Measurements from ENCODE around the gene WDFY2.

The WDFY2 gene

DNA sequence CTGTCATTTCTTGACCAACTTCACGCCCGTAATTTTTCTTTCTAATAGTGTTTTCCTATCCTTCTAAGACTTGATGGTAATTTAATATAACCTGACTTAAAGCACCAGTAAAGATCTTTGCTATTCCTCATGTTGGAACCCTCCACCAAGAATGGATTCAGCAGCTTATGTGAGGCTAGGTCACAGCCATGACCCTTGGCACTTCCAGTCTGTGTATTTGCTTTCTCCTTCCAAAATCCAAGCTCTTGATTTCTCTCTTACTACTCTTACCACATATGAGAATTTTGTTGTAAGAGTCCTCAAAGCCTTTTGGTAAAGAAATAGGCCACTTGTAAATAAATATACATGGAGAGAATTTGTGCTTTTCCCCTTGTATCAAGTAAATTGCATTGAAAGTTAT, 158.3 kb downstream of the WDFY2 start:
- no peak for DNase-seq

DNA sequence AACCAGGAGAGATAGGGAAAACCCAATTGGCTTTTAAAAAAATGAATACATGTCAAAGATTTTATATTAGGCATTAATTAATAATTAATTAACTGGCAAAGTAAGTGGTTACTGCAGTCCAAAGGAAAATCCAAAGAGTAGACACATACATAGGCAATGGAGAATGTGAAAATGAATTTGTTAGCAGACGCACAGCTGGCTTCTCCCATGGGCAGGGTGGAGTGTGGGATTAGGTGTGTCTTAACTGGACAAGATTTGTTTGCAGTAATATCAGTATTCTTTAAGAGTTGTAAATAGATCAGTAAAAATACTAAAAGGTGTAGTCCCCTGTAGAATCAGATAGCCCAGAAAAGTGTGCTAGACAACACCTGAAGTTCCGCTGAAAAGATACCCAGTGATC, 161.0 kb downstream of the WDFY2 start:
- no peak for DNase-seq

DNA sequence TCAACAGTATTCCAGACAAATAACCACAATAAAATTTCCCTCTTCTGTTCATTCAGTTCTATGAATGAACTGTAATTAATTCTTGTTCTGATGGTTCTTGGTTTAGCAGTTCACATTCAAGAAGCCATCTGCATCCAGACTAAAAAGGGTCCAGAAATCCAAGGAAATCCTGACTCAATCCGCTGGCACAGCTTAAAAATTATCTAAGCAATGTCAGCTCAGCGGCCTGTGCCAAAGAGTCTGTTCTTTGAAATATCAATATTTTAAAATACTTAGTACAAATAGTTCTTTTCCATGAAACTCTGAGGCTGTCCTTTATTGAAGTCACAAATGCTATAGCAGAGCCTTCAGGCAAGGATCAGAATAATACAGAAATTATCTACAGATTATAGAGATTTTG, 162.5 kb downstream of the WDFY2 start:
- no peak for DNase-seq

DNA sequence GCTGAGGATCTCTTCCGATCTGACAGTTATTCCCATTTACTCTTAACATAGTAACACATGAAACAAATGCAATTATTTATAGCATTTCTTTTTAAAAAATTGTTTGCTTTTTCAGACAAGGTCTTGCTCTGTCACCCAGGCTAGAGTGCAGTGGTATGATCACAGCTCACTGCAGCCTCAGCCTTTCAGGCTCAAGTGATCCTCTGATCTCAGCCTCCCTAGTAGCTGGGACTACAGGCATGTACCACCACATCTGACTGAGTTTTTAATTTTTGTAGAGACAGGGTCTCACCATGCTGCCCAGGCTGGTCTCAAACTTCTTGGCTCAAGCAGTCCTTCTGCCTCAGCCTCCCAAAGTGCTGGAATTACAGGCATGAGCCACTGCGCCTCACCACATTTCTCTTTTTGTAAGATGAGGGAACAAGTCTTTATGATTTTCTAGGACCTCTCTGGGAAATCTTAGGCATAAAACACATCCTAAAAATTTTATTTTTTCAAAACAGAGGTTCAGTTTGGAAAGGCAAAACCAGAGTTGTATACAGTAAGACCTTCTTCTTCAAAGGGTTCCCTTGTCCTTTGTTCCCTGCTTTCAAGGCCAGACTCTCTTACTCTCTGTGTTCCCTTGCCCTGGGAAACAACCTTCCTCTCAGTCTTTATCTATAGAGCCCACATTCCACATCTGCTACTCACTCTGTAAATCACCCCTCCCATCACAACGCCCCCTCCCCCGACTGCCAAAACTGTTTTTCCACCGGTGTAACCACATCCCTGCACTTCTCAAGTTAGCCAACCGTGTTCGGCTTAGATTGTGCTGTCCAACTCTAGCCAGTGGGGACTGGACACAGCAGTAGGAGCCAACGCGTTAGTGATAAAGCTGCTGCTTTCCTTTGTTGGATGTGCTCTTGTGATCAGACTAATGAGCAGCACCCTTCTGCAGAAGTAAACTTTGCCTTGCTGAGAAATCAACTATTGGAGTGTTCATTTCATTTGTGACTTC, 163.5 kb downstream of the WDFY2 start:
- peak; percentile 19 for DNase-seq

DNA sequence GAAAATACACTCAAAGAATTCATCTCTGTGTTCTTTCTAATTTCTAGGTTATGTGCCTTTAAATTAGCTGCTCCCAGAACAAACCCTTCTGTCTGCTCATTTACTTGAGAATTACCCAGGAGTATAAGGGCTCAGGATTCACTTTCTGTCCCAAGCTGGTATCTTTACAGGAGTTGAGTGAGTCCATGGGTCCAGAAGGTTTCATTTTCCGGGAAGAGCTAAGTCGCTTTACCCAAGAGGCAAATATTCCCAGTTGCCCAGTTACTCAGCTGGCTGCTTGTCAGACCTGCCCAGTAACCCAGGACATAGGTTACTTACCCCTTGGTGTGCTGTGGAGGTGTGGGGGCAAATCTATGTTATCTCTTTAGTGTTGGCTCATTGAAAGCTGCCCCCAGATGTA, 172.4 kb downstream of the WDFY2 start:
- no peak for DNase-seq

- DNase-seq, result no peak
Measured at GRCh38 chr13:51758691-51759090, 174.4 kb downstream of the WDFY2 start.

DNA sequence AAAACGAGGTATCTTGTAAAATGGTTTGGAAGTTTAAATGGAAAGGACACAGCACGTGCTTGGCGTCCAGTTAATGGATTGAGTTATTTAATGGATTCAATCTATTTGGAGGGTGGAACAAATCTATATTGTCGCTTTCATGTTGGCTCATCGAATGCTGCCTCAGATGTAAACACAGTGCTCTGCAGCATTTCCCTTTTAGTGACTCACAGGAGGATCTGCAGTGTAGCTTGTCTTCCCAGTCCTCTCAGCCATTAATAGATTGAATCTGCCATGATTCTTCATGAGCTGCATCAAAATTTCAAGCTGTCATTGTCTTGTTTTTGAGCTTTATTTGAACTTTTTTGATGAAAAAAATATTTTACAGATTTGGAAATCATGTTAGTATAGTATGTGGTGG, 175.0 kb downstream of the WDFY2 start:
- no peak for DNase-seq

DNA sequence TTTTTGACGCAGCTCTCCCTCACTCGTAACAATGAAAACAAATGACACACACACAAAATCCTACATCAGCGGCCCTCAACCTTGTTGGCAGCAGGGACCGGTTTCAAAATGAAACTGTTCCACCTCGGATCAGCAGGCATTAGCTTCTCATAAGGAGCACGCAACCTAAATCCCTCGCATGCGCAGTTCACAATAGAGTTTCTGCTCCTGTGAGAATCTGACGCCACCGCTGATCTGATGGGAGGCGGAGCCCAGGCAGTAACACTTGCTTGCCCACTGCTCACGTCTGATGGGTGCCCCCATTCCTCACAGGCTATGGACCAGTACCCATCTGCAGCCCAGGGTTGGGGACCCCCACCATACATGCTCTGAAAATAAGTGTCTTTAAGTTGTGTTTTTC, 176.3 kb downstream of the WDFY2 start:
- no peak for DNase-seq

DNA sequence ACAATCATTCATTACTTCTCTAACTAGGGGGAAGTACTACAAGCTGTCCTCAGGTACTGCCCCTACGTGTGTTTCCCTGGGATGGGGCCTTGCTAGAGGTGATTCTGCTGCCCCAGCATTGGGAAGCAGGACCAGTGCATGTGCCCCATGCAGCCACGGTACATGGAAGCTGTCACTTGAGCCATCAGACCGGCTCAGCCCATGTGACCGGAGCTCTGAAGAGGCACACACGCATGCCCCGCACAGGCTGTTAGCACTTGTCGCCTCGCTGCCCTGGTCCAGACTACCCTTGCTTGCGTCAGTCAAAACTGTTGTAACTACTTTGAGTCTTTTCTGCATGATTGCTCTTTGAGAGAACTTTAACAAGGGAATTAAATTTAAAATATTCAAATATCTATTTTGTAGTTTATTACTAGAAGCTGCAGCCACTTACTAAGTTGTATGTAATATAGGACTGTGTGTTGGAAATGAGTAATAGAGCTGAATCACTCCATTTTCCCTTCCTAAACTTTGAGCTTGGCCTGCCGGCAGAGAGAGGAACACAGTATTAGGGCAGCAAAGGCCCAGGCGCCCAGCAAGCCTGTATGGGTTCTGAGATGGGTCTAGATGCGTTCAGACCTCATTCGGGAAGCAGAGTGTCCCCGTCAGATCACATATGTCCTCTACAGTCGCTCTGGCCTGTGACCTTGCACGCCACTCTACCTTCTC, 177.5 kb downstream of the WDFY2 start:
- no peak for DNase-seq

DNA sequence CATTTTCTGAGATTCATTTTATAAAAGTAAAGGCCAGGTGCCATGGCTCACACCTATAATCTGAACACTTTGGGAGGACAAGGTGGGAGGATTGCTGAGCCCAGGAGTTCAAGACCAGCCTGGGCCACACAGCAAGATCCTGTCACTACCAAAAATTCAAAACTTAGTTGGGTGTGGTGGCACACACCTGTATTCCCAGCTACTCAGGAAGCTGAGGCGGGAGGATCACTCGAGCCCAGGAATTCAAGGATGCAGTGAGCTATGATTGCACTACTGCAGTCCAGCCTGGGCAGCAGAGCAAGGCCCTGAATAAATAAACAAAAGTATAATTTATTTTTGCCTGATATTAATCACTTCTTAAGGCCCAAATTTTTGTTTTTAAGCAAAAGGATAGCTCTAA, 179.2 kb downstream of the WDFY2 start:
- no peak for DNase-seq

DNA sequence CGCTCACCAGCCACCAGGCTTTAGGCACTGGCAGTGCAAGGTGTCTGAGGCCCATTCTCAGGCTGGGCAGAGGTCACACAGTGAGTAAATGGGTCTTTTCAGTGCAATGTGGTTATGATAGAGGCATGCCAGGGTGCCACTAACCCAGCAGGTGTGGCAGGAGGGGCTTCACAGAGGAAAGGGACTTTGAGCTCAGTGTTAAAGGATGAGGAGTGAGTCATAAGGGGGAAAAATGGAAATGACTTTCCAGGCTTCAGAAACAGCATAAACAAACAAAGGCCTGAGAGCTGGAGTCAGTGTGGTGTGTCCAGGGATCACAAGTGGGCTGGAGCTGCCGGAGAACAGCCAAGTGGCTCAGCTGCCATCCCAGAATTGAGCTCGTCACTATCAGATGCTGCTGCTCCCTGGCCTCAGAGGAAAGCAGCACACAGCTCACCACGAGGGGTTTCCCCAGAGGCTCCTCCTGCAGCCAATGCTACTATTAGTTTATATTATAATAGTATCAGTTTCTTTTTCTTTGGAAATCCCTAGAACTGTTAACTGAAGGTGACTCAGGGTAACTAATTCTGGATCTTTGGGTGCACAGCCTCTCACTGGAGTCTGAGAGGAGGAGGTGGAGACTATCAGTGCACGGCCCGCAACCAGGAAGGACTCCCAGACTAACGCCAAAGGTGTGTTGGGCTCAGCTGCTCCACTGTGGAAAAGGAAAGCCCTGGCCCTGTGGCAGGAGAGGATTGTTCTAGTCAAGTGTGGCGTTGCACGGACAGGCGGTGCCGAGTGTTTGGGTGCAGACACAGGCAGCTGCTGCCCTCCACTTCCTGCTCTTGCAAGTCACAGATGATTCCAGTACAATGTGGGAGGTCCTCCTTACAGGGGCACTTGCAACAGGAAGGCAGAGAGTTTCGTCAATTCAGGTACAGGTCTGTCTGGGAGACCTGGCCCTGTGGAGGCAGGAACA, 180.2 kb downstream of the WDFY2 start:
- peak; percentile 58 for DNase-seq

- peak; percentile 27 for DNase-seq
Measured at GRCh38 chr13:51765142-51765515, 180.9 kb downstream of the WDFY2 start.

DNA sequence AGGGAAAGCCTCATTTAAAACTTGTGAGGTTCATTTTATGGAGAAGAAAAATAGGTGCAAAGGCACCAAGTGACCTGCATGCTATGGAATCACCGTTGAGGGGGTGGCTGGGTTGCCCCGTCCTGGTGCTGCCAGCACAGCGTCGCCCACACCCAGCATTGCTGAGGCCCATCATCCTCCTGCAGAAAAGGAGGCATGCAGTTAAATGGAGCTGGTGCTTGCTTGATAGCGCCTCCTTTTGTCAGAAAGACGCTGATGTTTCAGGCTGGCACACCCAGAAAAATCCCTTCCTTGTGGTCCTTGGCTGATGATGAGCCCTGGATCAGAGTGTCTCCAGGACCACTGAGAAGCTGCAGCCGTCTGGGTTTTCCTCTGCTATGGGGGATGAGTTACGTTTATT, 182.8 kb downstream of the WDFY2 start:
- peak; percentile 25 for DNase-seq

DNA sequence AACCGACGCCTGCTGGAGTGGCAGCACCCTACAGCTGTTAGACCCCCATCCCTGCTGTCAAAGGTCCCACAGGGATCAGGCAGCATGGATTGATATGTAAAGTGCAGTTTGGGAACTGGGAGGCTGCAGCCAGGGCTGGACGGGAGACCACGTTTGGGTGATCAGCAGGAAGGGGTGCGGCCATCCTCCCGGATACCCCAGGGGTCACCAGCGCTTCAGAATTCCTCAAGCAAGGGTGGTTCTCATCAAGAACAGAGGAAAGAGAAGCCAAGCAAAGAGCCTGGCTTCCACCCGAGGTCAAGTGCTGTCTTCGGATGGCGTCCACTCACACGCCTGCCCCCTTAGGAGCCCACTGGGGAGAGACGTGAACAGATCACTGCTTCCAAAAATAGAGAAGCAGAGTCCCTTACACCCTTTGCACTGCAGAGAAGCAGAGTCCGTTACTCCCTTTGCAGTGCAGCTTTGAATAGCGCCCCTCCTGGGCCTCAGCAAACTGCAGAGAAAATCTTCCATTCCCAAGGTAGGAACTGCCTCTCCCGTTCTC, 184.2 kb downstream of the WDFY2 start:
- DNase-seq, result no peak

DNA sequence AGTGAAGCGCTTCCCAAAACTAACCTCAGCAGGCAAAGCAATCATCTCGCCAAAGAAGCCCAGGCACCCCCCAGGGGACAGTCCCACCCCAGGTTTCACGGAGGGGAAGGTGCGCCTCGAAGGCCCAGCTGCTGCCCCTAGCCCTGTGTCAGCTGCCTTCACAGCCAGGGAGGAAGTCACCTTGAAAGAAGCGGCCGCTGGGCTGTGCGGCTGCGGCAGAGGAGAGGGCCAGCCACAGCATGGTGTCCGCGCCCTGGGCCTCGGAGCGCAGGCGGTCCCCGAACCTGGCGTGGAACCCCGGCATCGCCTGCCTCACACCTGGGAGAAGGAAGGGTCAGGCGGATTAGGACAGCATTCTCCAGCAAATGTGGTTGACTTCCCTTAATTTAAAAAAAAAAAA, 184.7 kb downstream of the WDFY2 start:
- no peak for DNase-seq

GRCh38 chr13:51769455-51770127, 185.3 kb downstream of the WDFY2 start:
- no peak for DNase-seq

DNA sequence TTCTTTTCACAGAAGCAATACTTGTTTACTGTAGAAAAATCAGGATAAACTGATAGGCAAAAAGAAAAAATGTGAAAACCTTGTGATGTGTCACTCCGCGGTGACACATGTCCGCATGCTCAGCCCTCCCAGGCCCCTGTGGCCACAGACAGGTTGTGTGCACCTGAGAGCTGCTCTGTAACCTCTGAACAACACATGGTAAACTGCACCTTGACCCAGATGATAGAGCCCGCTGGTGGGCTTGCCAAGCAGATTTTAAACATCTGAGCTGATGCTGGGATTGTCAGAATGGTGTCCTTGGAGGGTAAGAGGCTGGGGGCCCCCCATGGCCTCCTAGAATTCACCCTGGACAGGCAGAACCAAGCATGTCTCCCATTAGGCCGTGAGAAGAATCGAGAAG, 185.9 kb downstream of the WDFY2 start:
- DNase-seq, result no peak

DNA sequence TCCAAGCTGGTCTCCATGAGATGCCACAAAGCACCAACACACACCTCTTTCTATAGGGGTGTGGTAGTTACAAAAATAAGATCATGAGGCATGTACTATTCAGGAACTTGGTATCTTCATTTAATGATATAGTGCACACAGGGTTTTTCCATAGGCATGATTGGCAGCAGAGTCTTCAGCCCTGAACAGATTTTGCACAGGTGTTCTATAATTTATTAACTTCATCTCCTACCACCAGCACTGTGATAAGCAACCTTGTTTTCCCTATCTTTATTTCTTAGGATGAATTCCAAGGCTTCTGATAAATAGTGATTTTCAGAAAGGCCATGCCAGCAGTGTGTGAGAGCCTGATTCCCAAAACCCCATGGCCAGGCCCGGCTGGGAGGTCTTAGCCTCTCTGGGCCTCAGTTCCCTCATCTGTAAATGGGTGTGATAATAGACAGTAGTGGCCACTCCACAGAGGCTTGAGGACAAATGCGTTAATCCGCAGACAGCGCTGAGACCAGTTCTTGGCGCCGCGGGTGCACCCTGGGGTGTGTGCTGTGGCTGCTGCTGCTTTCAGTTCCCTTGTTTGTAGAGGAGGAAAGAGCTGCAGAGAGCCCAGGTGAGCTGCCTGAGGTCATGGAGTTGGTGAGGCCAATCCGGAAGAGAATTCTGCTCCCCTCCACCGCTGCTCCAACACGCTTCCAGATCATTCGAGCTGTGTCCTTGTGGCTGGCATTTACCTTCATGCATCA, 186.6 kb downstream of the WDFY2 start:
- no peak for DNase-seq

DNA sequence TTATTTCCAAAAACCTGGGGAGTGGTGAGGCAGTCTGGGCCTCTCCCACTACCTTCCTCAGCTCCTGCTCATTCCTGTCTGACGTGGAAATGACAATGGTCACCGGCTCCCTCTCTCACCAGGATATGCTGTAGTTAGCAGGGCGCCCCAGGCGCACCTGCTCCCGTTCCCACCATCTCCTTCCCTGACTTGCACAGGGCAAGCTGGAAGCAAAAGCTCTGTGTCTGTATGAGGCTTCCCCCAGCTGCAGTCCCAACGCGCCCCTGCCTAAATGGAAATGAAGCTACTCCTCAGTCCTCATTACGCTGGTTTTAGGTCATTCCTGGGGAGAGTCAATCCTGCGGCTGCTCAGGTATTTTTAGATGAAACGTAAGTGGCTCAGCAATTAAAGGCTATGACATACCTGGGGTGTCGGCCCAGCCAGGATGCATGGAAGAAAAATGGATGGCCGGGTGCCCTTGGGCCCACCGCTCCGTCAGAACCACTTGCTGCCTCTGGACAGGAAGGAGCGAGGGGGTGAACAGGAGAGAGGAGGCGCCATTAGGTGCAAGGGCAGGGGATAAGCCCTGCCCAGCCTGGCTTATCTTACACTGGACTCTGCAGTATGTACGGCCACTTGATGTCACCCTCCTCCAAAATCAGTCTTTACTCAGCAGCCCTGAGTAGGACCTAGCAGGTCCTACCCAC, 187.3 kb downstream of the WDFY2 start:
- DNase-seq, result no peak

GRCh38 chr13:51772105-51772455, 187.8 kb downstream of the WDFY2 start:
- DNase-seq, result no peak

DNA sequence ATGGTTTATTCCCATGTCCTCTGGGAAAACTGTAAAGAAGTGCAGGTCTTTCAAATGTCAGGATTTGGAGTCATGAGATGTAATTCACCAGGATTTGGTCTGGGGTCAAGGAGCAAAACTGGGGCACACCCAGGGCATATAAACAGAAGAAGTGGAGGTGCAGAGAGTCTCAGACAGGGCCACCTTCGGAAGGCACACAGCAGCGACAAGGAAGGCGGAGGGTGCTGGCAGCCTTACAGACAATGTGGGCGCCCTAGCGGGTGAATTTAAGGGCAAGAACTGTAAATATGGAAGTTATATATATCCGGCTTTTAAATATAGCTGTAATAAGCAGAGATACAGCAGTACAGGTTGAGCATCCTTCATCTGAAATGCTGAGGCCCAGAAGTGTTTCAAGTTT, 188.5 kb downstream of the WDFY2 start:
- no peak for DNase-seq
